ENCODE measurements around the gene MRPL48. TPM values are rescaled to one million over a fixed set of nuclear protein-coding genes. Genes with fewer than 3 reads are reported as not detected.
"Not testable (repeated sequence)": the region's sequence is repeated elsewhere in the genome, so short reads cannot be mapped to it uniquely, and the experiment has no call there.

The MRPL48 gene
- total RNA-seq: 10 to 100 TPM; 33.3 to 60.5 (median 45.0) TPM

- Histone ChIP-seq H3K4me3 (peak within 1 kb of the TSS; percentile 55 to 96 (median 90)), H3K27ac (peak within 1 kb of the TSS; percentile 98 to 99), H3K4me1 (replicated peaks in 1 of 2) (peaks cover 28 to 30% of the 10 kb centered on the region in 2 donors)
- peak; percentile 94 to 98 (median 96) for ATAC-seq (replicated peaks in 6 of 8)
- in situ Hi-C loops (cut with MboI; ENCODE audit: low pct_unique_long_range_greater_than_20kb in 2 of 9, low sequenced_read_pairs in 9 of 9, unreplicated experiment in 9 of 9): no loop called here
- 0 to 30% (median 2%) methylated on average over 2 to 15 of the region's 44 CpGs; no CpG with 5 or more reads in 2 of the 10 experiments for WGBS, 10 experiments
Measured at GRCh38 chr11:73787643-73788558, at the start of gene MRPL48. Gene MRPL48 (plus strand): TSS chr11:73787874. CDS start chr11:73787972, 98 bp downstream.

- ATAC-seq (replicated peaks in 6 of 8): no peak
- 75 to 100% (median 100%) methylated on average over 2 to 5 of the region's 7 CpGs; no CpG with 5 or more reads in 4 of the 10 experiments for WGBS, 10 experiments
- Histone ChIP-seq H3K4me1 (replicated peaks in 1 of 2) (no peaks in the 10 kb centered on the region), H3K27ac (no peak overlapping the region), H3K4me3 (no peak overlapping the region)
- in situ Hi-C loops (cut with MboI; ENCODE audit: low pct_unique_long_range_greater_than_20kb in 2 of 9, low sequenced_read_pairs in 9 of 9, unreplicated experiment in 9 of 9): no loop called here
Measured at GRCh38 chr11:73743045-73743444, 44.6 kb upstream of the MRPL48 start.

- no peak overlapping the region for H3K4me3 ChIP-seq
- no peaks in the 10 kb centered on the region for H3K4me1 ChIP-seq (replicated peaks in 1 of 2)
- no peak overlapping the region for H3K27ac ChIP-seq
- in situ Hi-C loops (cut with MboI; ENCODE audit: low pct_unique_long_range_greater_than_20kb in 2 of 9, low sequenced_read_pairs in 9 of 9, unreplicated experiment in 9 of 9): no loop called here
- WGBS, 10 experiments: 80 to 100% (median 97%) methylated on average over 1 to 11 of the region's 13 CpGs
- ATAC-seq (replicated peaks in 6 of 8): no peak
Measured at GRCh38 chr11:73746701-73747100, 41.0 kb upstream of the MRPL48 start.

- Histone ChIP-seq H3K4me1 (replicated peaks in 1 of 2) (no peaks in the 10 kb centered on the region), H3K27ac (no peak overlapping the region), H3K4me3 (no peak overlapping the region)
- ATAC-seq (replicated peaks in 6 of 8): no peak
- in situ Hi-C loops (cut with MboI; ENCODE audit: low pct_unique_long_range_greater_than_20kb in 2 of 9, low sequenced_read_pairs in 9 of 9, unreplicated experiment in 9 of 9): no loop called here
- 32 to 86% (median 74%) methylated on average over 1 to 3 of the region's 3 CpGs; no CpG with 5 or more reads in 1 of the 10 experiments for WGBS, 10 experiments
Measured at GRCh38 chr11:73747762-73748161, 39.9 kb upstream of the MRPL48 start.

- in situ Hi-C loops (cut with MboI; ENCODE audit: low pct_unique_long_range_greater_than_20kb in 2 of 9, low sequenced_read_pairs in 9 of 9, unreplicated experiment in 9 of 9): no loop called here
- no peak for ATAC-seq (replicated peaks in 6 of 8)
- Histone ChIP-seq H3K27ac (no peak overlapping the region), H3K4me3 (no peak overlapping the region), H3K4me1 (replicated peaks in 1 of 2) (no peaks in the 10 kb centered on the region)
- WGBS, 10 experiments: 89 to 100% (median 96%) methylated on average over 2 to 5 of the region's 5 CpGs; no CpG with 5 or more reads in 1 of the 10 experiments
Measured at GRCh38 chr11:73748300-73748699, 39.4 kb upstream of the MRPL48 start.

- no peak overlapping the region for H3K27ac ChIP-seq
- WGBS, 10 experiments: 60 to 100% (median 95%) methylated on average over 1 to 7 of the region's 7 CpGs
- no peaks in the 10 kb centered on the region for H3K4me1 ChIP-seq (replicated peaks in 1 of 2)
- in situ Hi-C loops (cut with MboI; ENCODE audit: low pct_unique_long_range_greater_than_20kb in 2 of 9, low sequenced_read_pairs in 9 of 9, unreplicated experiment in 9 of 9): no loop called here
- no peak for ATAC-seq (replicated peaks in 6 of 8)
- no peak overlapping the region for H3K4me3 ChIP-seq
Measured at GRCh38 chr11:73749118-73749517, 38.6 kb upstream of the MRPL48 start.

GRCh38 chr11:73750228-73750627, 37.4 kb upstream of the MRPL48 start:
- in situ Hi-C loops (cut with MboI; ENCODE audit: low pct_unique_long_range_greater_than_20kb in 2 of 9, low sequenced_read_pairs in 9 of 9, unreplicated experiment in 9 of 9): no loop called here
- no peak overlapping the region for H3K27ac ChIP-seq
- no peak for ATAC-seq (replicated peaks in 6 of 8)

GRCh38 chr11:73750862-73751261, 36.8 kb upstream of the MRPL48 start:
- H3K4me1 ChIP-seq (replicated peaks in 1 of 2); in situ Hi-C loops (cut with MboI; ENCODE audit: low pct_unique_long_range_greater_than_20kb in 2 of 9, low sequenced_read_pairs in 9 of 9, unreplicated experiment in 9 of 9); H3K4me3 ChIP-seq; H3K27ac ChIP-seq; ATAC-seq (replicated peaks in 6 of 8): not testable (repeated sequence)
- 94 to 100% (median 96%) methylated on average over 1 to 4 of the region's 4 CpGs; no CpG with 5 or more reads in 5 of the 10 experiments for WGBS, 10 experiments

More at GRCh38 chr11:73750228-73750627, 37.4 kb upstream of the MRPL48 start:
- no peaks in the 10 kb centered on the region for H3K4me1 ChIP-seq (replicated peaks in 1 of 2)
- WGBS, 10 experiments: 29 to 100% (median 76%) methylated on average over 1 to 5 of the region's 5 CpGs
- H3K4me3 ChIP-seq: no peak overlapping the region

GRCh38 chr11:73752216-73752867, 35.3 kb upstream of the MRPL48 start:
- in situ Hi-C loops (cut with MboI; ENCODE audit: low pct_unique_long_range_greater_than_20kb in 2 of 9, low sequenced_read_pairs in 9 of 9, unreplicated experiment in 9 of 9): no loop called here
- H3K4me3 ChIP-seq: no peak overlapping the region
- ATAC-seq (replicated peaks in 6 of 8): no peak
- H3K4me1 ChIP-seq (replicated peaks in 1 of 2): peaks cover 2 to 3% of the 10 kb centered on the region in 2 donors
- no peak overlapping the region for H3K27ac ChIP-seq
- WGBS, 10 experiments: 75 to 100% (median 96%) methylated on average over 1 to 14 of the region's 14 CpGs

- H3K27ac ChIP-seq: no peak overlapping the region
- peak in 1 of 8 experiments; percentile 9 for ATAC-seq (replicated peaks in 6 of 8)
- no peak overlapping the region for H3K4me3 ChIP-seq
- peaks cover 6 to 8% of the 10 kb centered on the region in 2 donors for H3K4me1 ChIP-seq (replicated peaks in 1 of 2)
- WGBS, 10 experiments: 67 to 100% (median 89%) methylated on average over 1 to 6 of the region's 7 CpGs
- in situ Hi-C loops (cut with MboI; ENCODE audit: low pct_unique_long_range_greater_than_20kb in 2 of 9, low sequenced_read_pairs in 9 of 9, unreplicated experiment in 9 of 9): no loop called here
Measured at GRCh38 chr11:73752903-73753302, 34.8 kb upstream of the MRPL48 start.

- no peak overlapping the region for H3K27ac ChIP-seq
- H3K4me3 ChIP-seq: no peak overlapping the region
- in situ Hi-C loops (cut with MboI; ENCODE audit: low pct_unique_long_range_greater_than_20kb in 2 of 9, low sequenced_read_pairs in 9 of 9, unreplicated experiment in 9 of 9): no loop called here
- ATAC-seq (replicated peaks in 6 of 8): no peak
- peaks cover 6 to 8% of the 10 kb centered on the region in 2 donors for H3K4me1 ChIP-seq (replicated peaks in 1 of 2)
- 67 to 100% (median 96%) methylated on average over 1 of the region's 1 CpG; no CpG with 5 or more reads in 4 of the 10 experiments for WGBS, 10 experiments
Measured at GRCh38 chr11:73753938-73754337, 33.7 kb upstream of the MRPL48 start.

GRCh38 chr11:73755670-73756069, 32.0 kb upstream of the MRPL48 start:
- in situ Hi-C loops (cut with MboI; ENCODE audit: low pct_unique_long_range_greater_than_20kb in 2 of 9, low sequenced_read_pairs in 9 of 9, unreplicated experiment in 9 of 9): no loop called here
- Histone ChIP-seq H3K4me1 (replicated peaks in 1 of 2) (peaks cover 6 to 8% of the 10 kb centered on the region in 2 donors), H3K4me3 (no peak overlapping the region), H3K27ac (no peak overlapping the region)
- ATAC-seq (replicated peaks in 6 of 8): no peak

GRCh38 chr11:73757598-73757997, 30.1 kb upstream of the MRPL48 start:
- WGBS, 10 experiments: 33 to 100% (median 70%) methylated on average over 1 to 5 of the region's 5 CpGs; no CpG with 5 or more reads in 1 of the 10 experiments
- in situ Hi-C loops (cut with MboI; ENCODE audit: low pct_unique_long_range_greater_than_20kb in 2 of 9, low sequenced_read_pairs in 9 of 9, unreplicated experiment in 9 of 9): no loop called here
- Histone ChIP-seq H3K27ac (no peak overlapping the region), H3K4me1 (replicated peaks in 1 of 2) (peaks cover 6 to 12% of the 10 kb centered on the region in 2 donors), H3K4me3 (peak overlapping the region; percentile 73 to 99 (median 85))
- no peak for ATAC-seq (replicated peaks in 6 of 8)
